ENCODE measurements around the gene EHMT1. TPM values are rescaled to one million over a fixed set of nuclear protein-coding genes. Genes with fewer than 3 reads are reported as not detected.

The EHMT1 gene
- total RNA-seq, 1 experiment from 2014 or later = 85.4 TPM

DNA sequence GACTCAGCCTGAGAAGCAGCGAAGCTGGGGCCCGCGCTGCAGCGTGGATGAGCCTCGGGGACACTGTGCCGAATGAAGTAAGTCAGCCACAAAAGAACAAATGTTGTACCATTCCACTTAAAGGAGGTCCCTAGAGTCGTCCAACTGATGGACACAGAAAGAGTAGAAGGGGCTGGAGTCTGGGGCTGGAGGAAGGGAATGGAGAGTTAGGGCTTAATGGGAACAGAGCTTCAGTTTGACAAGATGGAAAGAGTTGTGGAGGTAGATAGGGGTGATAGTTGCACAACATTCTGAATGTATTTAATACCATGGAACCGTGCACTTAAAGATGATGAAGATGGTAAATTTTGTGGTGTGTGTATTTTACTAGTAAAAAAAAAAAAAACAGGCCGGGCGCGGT is 119.9 kb downstream of the EHMT1 start:
- no peak for DNase-seq (ENCODE audit: low spot score)

DNA sequence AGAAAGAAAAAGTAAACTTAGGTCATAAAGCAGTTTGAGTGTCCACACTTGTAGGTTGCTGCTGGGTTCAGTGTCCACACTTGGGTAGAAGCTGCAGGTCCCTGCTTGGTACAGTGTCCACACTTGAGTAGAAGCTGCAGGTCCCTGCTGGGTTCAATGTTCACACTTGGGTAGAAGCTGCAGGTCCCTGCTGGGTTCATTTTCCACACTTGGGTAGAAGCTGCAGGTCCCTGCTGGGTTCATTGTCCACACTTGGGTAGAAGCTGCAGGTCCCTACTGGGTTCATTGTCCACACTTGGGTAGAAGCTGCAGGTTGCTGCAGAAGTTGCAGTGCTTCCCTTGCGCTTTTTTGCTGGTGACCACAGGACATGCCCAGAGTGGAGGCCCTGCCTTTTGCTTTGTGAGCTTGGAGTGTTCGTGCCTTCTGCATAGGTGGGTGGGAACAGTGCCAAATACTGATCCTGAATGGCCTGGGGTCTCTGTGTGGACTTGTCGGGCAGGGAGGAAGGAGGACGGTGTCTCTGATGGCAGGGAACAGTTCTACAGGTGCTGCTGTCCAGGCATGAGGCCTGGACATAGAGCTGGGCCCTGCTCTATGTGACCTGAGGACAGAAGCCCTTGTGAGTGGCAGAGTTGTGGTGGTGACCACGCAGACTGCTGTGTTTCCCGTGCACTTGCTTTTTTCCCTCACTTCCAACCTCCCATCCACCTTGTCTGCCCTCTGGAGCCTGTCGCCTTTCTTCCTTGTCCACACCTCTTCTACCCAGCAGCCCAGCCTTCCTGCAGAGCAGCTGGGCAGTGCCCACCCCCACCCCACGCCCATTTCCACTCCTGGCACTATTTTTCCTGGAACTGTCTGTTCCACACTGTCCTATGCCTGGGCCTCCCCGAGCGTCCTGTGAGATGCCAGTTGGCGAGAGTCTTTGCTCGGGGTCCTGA is 120.8 kb downstream of the EHMT1 start:
- no peak for DNase-seq (ENCODE audit: low spot score)

DNA sequence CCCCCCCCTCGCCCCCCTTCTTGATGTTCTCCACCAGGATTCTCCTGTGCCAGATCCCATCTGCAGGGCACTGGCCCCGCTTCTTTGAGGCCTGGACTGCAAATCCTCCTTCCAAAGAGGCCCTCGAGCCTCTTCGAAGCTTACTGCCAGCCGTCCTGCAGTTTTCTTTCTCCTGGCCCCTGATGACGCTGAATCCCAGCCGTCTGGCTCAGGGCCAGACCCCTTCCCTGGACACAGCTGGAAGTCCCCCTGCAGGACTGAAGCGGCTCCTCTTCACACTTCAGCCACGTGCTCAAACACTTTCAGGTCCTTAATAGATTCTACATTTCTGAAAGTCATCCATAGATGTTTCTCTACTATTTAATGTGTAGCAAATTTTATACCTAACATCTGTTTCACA is 121.5 kb downstream of the EHMT1 start:
- DNase-seq (ENCODE audit: low spot score) = no peak

DNA sequence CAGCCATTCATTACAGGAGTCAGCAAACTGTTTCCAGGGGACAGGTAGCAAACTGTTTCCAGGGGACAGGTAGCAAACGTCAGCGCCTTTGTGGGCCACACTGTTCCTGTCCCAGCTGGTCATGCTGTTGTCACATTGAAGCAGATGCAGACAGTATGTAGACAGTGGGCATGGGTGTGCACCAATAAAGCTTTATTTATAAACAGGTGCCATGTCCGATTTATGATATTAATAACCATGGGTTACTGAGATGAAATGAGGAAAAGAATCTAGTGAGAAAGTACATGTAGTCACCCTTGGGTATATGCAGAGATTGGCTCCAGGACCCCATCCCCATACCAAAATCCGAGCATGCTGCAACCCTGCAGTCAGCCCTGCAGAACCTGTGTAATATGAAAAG is 122.5 kb downstream of the EHMT1 start:
- no peak for DNase-seq (ENCODE audit: low spot score)

DNA sequence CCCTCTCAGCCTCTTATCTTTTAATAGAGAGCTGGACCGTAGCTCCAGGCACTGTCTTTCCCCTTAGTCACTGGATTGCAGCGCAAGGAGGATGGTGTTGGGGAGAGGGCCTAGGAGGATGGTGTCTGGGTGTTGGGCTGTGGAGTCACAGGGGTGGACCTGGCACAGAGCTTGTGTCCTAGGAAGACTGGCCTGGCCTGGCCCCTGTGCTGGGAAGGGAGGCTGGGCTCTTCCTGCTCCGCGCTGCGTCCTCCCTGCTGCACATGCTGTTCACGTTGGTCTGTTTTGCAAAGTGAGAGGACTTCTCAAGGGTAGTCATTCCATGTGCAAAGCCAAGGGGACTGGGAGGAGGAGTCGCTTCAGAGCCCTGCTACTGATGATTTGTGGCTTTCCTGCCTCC is 123.9 kb downstream of the EHMT1 start:
- DNase-seq (ENCODE audit: low spot score) = no peak

DNA sequence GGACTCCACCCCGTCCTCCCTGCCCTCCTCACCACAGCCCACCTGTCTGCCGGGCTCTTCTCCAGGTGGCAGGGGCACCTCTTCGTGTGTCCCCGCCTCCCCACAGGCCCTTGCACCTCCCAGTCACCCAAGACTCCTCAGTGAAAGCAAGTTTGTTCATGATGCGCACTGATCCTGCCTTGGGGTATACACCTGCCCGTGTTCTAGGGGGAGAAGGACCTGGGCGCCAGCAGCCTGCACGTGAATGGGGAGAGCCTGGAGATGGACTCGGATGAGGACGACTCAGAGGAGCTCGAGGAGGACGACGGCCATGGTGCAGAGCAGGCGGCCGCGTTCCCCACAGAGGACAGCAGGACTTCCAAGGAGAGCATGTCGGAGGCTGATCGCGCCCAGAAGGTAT is 124.9 kb downstream of the EHMT1 start:
- DNase-seq (ENCODE audit: low spot score) = no peak

DNA sequence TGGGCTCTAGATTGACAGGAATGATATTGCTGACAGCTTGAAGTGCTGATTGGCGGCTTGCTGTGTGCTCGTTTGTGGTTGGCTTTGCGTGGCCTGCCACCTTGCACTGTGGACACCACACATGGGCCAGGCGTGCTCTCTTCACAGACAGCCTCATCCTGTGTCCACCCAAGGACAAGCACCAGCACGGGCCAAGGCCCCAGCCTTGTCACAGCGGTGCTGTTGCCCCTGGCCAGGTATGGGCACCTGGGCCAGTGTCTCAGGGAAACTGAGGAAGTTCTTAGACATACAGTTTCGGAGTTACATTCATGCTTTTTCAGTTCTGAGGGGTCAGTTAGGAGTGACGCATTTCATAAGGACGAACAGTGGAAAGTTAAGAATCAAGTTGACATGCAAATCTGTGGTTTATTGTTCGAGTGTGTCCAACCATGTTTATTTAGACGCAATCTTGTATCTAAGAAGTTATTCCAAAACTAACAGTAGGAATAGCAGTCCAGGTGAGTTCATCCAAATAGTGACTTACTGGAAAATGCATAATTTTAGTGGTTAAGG is 125.9 kb downstream of the EHMT1 start:
- DNase-seq (ENCODE audit: low spot score) = no peak

DNA sequence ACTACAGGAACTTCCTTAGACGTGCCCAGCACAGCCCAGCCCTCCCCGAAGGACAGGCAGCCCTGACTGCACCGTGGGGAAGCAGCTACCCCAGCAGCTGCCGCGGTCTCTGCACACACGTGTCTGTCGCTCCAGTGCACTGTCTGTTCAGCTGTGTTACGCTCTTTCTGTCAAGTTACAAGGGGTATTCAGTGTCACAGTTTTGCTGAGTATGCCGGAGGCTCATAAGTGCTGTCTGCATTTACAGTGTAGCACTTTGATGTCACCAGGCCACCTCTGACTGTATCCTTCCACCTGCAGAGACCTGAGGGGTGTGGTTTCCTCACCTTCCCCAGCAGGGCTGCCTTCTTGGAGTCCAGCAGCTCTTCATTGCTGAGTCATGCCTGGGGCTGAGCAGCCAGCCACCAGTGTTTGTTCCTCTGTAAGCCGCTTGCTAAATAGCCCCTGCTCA is 126.8 kb downstream of the EHMT1 start:
- DNase-seq (ENCODE audit: low spot score) = no peak

DNA sequence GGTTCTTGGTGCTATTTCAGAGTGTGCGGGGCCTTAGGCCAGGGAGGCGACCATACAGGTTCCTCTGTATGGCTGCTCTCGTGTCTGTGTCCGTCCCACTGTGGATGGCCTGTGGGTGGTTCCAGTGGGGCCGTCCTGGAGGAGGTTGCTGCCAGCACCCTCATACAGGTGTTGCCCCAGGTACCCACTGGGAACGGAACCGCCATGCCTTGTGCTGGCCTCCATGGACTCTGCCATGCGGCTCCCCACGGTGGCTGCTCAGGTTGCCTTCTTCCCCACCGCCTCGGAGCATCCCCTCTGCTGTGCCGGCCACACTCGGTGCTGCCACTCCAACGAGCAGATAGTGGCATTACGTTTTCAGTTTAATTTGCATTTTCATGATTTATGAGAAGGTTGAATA is 129.5 kb downstream of the EHMT1 start:
- DNase-seq (ENCODE audit: low spot score) = no peak

DNA sequence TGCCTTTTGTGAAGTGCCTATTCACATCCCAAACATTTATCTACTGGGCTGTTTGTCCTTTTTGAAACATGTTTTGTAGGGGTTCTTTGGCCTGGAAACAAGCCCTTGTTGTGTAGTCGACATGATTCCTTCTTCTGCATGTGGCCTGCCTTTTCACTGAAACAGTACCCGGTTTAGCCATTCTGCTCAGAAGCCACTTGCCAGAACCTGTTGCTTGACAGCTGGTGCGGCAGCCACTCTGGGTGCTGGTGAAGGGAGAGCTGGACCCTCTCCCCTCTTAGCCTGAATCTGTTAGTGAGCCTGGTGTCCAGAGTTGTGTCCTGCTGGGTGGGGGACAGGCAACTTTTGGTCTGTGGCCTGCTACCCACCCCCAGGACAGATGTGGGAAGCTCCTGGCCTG is 129.9 kb downstream of the EHMT1 start:
- no peak for DNase-seq (ENCODE audit: low spot score)

DNA sequence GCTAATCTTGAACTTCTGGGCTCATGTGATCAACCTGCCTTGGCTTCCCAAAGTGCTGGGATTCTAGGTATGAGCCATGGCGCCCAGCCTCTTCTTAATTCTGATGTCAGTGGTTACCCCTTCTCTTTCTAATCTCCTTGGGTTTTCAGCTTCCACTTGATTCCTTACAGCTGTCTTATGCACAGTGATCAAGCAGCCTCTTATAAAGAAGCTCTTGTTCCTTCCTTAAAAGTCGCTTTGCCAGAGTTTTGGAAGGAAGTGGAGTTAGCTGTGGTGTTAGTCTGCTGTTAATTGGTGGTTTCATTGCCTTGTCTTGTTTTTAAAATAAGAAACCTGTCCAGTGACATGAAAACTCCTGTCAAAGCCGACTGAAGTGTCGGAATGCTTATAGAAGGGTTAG is 130.7 kb downstream of the EHMT1 start:
- no peak for DNase-seq (ENCODE audit: low spot score)

DNA sequence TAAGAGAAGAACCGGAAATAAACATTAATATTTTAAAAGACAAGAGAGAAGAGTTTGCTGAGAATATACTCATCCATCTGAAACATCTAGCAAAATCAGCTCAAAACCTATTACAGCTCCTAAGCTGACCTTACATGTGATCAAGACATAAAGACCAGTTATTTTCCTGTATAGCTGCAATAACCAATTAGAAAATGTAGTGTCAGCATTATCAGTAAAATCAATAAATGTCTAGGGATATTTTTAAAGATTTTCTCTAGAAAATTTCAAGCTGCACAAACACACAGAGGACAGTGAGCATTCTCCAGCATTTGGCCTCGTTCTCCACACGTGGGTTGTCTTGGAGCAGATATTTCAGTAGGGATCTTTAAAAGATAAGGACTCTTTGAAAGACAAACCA is 131.2 kb downstream of the EHMT1 start:
- DNase-seq (ENCODE audit: low spot score) = no peak

DNA sequence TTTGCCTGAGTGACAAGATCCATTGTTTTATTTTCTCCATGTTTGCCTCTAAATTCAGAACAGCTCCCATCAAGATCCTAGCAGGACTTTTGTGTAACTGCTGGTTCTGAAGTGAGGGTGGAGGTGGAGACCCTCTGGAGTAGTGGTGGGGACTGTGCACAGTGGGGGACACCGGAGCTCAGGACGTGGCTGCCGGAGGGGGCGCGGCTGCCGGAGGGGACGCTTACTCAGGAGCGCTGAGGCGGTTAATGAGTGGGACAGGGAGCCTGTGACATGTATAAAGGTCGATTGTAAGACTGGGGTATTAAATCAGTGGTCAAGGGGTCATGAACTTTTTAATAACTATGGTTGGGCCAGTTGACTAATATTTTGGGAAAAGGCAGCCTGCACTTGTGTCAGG is 131.8 kb downstream of the EHMT1 start:
- DNase-seq (ENCODE audit: low spot score) = no peak

DNA sequence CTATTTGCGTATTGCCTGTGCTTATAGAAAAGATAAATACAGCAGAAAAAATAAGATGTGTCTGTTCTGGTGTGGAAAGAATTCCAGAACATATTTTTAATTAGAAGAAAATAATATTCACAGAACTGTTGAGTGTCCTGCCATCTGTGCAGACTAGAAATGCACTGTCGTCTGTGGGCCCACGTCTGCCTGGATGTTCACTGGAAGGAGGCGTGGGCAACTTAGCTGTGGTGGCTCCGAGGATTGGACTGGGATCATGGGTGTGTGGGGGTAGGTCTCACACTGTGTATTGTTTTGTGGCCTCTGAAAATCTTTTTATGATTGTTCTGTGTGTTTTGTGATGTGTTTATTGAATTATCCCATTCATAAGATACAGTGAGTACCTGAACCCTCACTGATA is 132.8 kb downstream of the EHMT1 start:
- DNase-seq (ENCODE audit: low spot score) = no peak

DNA sequence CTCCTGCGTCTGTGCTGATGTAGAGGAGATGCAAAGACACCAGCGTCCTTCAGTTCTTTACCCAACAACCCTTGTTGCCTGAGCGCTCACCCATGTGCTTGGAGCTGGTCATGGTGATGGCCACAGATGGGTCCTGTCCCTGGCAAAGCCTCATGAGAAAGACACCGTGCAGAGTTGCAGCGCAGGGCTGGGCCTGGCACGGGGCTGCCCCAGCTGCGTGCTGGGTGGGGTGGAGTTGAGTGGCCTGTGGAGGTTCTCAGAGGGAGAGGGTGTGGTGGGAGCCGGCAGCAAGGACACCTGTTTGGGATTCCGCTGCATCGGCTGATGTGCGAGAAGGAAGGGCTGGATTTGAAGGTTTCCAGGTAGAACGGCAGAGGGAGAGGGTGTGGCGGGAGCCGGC is 133.6 kb downstream of the EHMT1 start:
- no peak for DNase-seq (ENCODE audit: low spot score)

DNA sequence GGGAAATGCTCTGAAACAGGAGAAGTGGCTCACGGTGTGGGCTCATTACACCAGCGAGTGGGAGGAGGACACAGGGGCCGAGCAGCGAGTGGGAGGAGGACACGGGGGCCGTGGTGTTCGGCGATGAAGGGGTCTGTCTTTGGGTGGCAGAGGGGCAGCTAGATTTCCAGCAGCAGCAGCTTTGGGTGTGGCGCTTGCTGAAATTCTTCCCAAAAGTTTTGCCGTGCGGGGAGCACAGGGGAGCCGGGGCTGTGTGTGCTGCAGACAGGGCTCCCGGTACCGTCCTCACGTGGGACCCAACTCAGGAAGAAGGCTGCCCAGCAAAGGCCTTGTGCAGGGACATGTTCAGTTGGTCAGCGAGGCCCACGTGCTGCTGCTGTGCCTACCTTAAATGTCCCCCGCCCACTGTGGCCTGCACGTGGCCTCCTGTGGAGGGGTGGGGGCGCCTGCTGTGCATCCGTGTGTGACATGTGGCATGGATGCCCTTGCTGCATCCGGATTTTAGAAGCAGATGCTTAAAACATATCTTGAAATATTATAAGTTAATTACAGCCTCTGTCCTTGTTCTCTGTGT is 134.5 kb downstream of the EHMT1 start:
- no peak for DNase-seq (ENCODE audit: low spot score)

DNA sequence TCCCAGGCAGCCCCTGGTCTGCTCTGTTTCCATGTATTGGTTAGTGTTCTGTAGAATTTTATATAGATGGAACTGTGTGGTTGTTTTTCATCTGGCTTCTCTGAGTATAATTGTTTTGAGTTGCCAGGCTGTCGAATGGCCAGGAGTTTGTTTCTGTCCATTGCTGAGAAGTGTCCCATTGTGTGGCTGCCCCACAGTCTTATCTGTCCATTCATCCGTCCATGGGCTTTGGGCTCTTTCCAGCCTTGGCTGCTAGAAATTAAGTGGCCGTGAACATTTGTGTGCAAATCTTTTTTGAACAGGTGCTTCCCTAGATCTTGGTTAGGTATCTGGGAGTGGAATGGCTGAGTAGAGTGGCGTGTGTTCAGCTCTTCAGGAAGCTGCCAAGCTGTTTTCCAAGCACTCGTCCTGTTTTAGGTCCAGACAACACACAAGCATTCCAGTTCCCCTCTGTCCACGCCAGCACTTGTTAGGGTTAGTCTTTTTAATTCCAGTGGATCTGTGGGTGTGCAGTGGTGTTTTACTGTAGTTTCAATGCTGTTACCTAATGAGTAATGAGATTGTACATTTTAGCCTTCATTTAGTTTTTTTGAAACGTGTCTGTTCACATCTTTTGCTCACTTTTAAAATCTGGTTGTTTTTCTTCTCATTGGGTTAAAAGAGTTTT is 136.6 kb downstream of the EHMT1 start:
- no peak for DNase-seq (ENCODE audit: low spot score)

DNA sequence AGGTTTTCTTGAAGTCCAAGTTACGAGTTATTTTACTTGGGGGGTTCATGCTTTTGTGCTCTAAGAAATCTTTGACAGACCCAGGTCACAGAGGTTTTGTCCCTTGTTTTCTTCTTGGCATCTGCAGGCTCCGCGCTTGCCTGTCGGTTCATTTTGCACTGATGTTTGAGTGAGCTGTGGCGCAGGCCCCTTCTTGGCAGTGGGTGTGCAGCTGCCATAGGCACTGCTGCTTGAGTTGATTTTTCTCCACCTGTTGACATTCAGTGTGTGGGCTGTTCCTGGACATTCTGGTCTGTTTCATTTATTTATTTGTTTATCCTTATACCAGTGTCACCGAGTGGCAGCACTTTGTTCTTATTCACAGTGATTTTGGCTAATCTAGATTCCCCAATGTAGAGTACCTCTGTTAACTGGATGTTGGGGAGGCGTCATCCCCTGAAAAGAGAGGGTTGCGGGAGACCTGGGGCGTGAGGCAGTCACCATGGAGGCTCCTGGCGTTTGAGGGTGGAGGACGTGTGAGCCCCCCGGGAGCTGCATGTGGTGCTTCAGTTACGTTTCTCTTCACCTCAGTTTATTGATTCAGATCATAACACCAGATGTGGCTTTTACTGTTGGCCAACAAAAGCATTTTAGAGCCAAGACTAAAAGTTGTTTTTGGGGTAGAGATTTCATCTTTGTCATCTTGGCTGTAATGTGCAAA is 137.4 kb downstream of the EHMT1 start:
- DNase-seq (ENCODE audit: low spot score) = no peak

DNA sequence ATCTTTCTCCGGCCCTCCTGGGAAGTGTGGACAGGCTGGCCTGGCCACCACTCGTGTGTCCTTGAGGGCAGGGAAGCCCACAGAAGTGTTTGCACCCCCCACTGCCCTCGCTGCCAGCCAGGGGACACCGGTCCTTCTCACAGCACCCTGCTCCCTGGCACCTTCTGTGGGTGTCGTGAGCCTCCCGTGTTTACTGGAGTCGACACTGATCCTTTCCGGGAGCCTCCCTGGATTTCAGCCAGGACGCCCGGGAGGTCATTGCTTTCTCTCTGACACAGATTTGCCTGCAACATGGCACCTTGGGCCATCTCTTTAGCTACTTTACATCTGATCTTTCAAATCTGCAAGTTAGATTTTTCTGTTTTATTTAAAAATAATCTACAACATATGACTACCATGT is 138.3 kb downstream of the EHMT1 start:
- no peak for DNase-seq (ENCODE audit: low spot score)

DNA sequence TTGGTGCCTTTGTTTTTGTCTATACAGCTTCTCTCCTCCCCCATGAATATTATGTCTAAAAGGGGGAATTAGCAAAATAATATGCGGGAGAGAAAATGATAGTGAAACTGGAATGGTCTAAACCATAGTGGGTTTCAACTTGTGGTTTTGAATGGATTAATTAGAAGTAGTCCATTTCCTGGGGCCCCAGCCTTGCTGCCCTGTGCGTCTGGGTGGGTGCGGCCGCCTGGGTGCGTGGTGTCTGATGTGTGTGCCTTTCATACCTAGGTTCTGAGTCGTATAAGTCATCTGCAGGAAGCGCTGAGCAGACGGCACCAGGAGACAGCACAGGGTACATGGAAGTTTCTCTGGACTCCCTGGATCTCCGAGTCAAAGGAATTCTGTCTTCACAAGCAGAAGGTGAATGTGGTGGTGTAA is 138.8 kb downstream of the EHMT1 start:
- DNase-seq (ENCODE audit: low spot score) = no peak

DNA sequence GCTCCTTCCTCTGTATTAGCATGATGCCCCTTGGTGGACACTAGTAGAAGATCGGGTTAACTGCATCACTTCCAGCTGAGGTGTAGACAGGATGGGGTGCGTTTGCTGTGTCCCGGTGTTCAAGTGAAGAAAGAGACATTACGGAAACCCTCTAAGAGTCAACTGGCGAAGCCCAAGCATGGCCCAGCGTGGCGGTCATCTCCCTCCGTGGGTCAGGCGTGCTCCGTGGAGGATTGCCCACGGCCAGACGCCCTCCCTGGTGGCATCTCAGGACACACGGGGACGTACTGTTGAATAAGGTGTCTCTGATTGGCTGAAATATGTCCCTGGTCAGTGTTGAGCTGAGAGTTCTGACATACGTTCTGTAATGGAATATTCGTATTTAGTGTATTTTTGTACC is 139.3 kb downstream of the EHMT1 start:
- DNase-seq (ENCODE audit: low spot score) = no peak

DNA sequence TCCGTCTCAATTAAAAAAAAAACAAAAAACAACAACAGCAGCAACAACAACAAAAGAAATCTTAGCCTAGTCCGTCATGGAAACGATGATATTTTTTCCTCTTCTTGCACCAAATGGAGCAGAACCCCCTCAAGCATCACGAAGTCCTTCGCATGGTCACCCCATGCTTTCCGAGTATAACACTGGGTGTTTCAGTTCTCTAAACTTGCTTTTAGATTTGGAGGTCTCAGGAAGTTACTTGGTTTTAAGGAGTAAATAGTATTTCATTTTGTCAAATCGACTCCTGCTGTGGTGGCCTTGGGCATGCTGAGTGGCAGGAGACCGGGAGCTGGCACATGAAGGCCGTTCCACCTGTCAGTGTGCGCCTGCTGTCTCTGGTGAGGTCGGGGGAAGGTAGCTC is 140.3 kb downstream of the EHMT1 start:
- no peak for DNase-seq (ENCODE audit: low spot score)

All from HT-29 (cell line).